Heart left ventricle (tissue), 16 donors: Measurements from ENCODE around the gene AGO4. TPM values are rescaled to one million over a fixed set of nuclear protein-coding genes. Genes with fewer than 3 reads are reported as not detected.
"Not testable (repeated sequence)": the region's sequence is repeated elsewhere in the genome, so short reads cannot be mapped to it uniquely, and the experiment has no call there.

Experiments used
- ATAC-seq, 4 donors: fragments of 200-7000 bp; cut with Tn5 transposase; one replicate each; pipeline ENCODE4 v1.9.1; 2020 to 2022; ENCODE audit warnings: moderate library complexity in 4 of 4, mild to moderate bottlenecking in 3 of 4, moderate number of reproducible peaks in 1 of 4
- DNase-seq, 5 donors: peaks; one replicate each; pipeline ENCODE4 v3.0.0-alpha.2; 2020
- H3K27ac ChIP-seq, 12 donors: fragments of 200-600 bp; sonication (generic) in 4 of 12; one replicate each; pipeline versions ENCODE4 v1.5.0 to v1.8.0; 2016 to 2022; ENCODE audit warnings: mild to moderate bottlenecking in 2 of 12
- H3K27me3 ChIP-seq, 9 donors: fragments of 200-600 bp; sonication (generic) in 2 of 9; one replicate each; pipeline versions ENCODE4 v1.5.1 to v1.8.0; 2016 to 2022; ENCODE audit warnings: mild to moderate bottlenecking in 3 of 9
- H3K36me3 ChIP-seq, 9 donors: fragments of 200-600 bp; sonication (generic) in 2 of 9; one replicate each; pipeline versions ENCODE4 v1.5.0 to v1.8.0; 2018 to 2022; ENCODE audit warnings: mild to moderate bottlenecking in 2 of 9
- H3K4me1 ChIP-seq, 12 donors: fragments of 200-600 bp; sonication (generic) in 4 of 12; one replicate each; pipeline versions ENCODE4 v1.5.0 to v1.8.0; 2016 to 2022; ENCODE audit warnings: mild to moderate bottlenecking in 3 of 12
- H3K4me3 ChIP-seq, 12 donors: fragments of 200-600 bp; sonication (generic) in 4 of 12; one replicate each; pipeline versions ENCODE4 v1.5.0 to v1.8.0; 2017 to 2022; ENCODE audit warnings: mild to moderate bottlenecking in 9 of 12, moderate library complexity in 4 of 12
- H3K9me3 ChIP-seq, 12 donors: fragments of 200-600 bp; sonication (generic) in 4 of 12; one replicate each; pipeline versions ENCODE4 v1.5.0 to v1.8.0; 2016 to 2022; ENCODE audit warnings: mild to moderate bottlenecking in 1 of 12
- CTCF ChIP-seq, 12 donors: fragments of 200-600 bp; sonication (generic) in 4 of 12; IDR thresholded peaks; one replicate each; pipeline versions ENCODE4 v1.5.0 to v1.8.0; 2018 to 2022; ENCODE audit warnings: antibody characterized with exemption in 12 of 12, mild to moderate bottlenecking in 5 of 12
- POLR2A ChIP-seq, 2 donors: fragments of 450-650 bp; IDR thresholded peaks; one replicate each; pipeline ENCODE4 v1.6.1; 2017; ENCODE audit warnings: antibody characterized with exemption in 2 of 2, mild to moderate bottlenecking in 2 of 2, moderate library complexity in 2 of 2
- WGBS, 4 donors: extraction: QIAGEN DNeasy Blood & Tissue Kit in 2 of 4; methylation state at CpG; one replicate each; pipeline versions ENCODE4 v1.1.5 to v1.1.7; 2013 to 2018; 5-methylcytosine and 5-hydroxymethylcytosine counted together
- intact Hi-C, 10 donors: fragments of 100-400 bp; cut with DNase I; formaldehyde crosslinking; loops; one replicate each; pipeline versions ENCODE4 v1.11.1 to v1.14.2; 2022
- polyA plus RNA-seq, 2 donors: library from polyadenylated mRNA; stranded (reverse); fragments of 200-250 nt; gene quantifications; one replicate each; pipeline ENCODE4 v1.2.3, GENCODE V29; 2013
- total RNA-seq, 9 donors: library from RNA; depleted of rRNA in 2 of 9; stranded (reverse); fragments of >200 nt in 2 of 9; fragmentation: NEBNext Ultra II Directional in 3 of 9; extraction: Animal tissue kit (Norgen Biotek cat#: 25700) in 3 of 9; gene quantifications; one replicate each; pipeline versions ENCODE4 v1.1.0 to v1.2.4, GENCODE V29; 2016 to 2023
- donor health status: ischemic (EF 13 %, LVEDD 7.1; RV severe dilation, severe dysfunction).
- donor health status: healthy with polysubstance abuse.
- donor health status: DM: no; HTN: yes; CAD: no.
- donor health status: DM: no; HTN: no; CAD: no.
- donor health status: ischemic (EF 25% LVEDD 6.9; RV normal size, moderate dysfunction).
- donor health status: ischemic (EF 25% LVEDD 5.7; RV mildly dilated, moderate dysfunction).
- donor health status: healthy.
- donor health status: DM: yes; HTN: yes; CAD: no.
- donor health status: ischemic (EF 35%, LVEDD 5.7; RV mildly dilated, moderate dysfunction).
- donor health status: nonischemic (EF 11% LVEDD 7.7; RV severe dilation, severe dysfunction).
- donor health status: DM: yes; HTN: yes; CAD: no.
- donor health status: PGD.
- donor health status: ischemic (EF 29% LVEDD 5.4; RV normal size, mild dysfunction).
- donor health status: nonischemic (EF 23%, LVEDD 6.1; RV moderate dilation, normal function).

The AGO4 gene
- total and polyA plus RNA-seq, 11 donors = 6.2 to 24.8 (median 15.7) TPM

DNA sequence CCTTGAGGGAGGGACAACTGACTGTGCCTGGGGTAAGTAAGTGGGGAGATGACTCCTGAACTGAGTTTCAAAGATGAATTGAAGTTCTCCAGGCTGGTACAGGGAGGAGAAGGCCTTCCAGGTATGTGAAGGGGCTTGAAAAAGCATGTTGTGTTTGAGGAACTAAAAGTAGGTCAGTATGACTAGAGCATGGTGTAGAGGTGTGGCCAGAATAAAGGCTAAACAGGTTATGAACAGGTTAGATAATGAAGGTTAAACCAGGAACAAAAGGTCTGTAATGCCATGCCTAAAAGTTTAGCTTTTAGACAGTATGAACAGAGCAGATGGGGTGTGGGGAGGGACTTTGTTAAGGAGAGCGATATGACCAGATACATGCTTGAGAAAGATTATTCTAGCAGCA is 30.7 kb upstream of the AGO4 start:
- no peak for DNase-seq
- no peak for TF ChIP-seq POLR2A (IDR thresholded peaks at IDR 0.05)
- TF ChIP-seq CTCF (IDR thresholded peaks at IDR 0.05) = no peak
- no peak overlapping the region for H3K4me3 ChIP-seq
- 93 to 96% (median 94%) methylated on average over 1 of the region's 1 CpG for WGBS, 4 donors
- no peak for ATAC-seq
- H3K4me1 ChIP-seq = peaks cover 0 to 5% (median 0%) of the 10 kb centered on the region in 12 donors
- no peaks in the 10 kb centered on the region for H3K36me3 ChIP-seq
- no peak overlapping the region for H3K27ac ChIP-seq
- no peaks in the 10 kb centered on the region for H3K27me3 ChIP-seq
- intact Hi-C loops = loop anchor here in 1 of 10 donors (10.0 kb wide), 1 partner anchor 322 kb away; no protein-coding TSS in a partner anchor
- no peaks in the 10 kb centered on the region for H3K9me3 ChIP-seq

DNA sequence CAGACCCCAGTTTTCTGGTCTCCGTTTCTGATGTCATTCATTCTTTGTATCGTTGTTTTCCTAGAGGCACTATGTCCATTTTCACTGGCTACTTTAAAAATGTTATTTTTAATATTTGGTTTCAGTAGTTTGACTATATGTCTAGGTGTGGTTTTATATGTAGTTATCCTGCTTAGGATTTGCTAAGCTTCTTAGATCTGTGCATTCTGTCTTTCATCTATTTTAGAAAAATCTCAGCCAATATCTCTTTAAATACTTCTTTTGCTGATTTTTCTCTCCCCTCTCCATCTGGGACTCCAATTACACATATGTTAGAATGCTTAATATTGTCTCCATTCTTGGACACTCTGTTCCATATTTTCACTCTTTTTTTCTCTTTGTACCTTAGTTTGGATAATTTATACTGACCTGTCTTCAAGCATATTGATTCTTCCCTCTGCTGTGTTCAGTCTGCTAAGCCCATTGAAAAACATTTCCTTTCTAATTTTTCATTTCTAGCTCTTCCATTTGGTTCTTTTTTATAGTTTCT is 24.7 kb upstream of the AGO4 start:
- DNase-seq (no peak), ATAC-seq (no peak)
- no peaks in the 10 kb centered on the region for H3K36me3 ChIP-seq
- WGBS, 4 donors = 87 to 94% (median 90%) methylated on average over 2 of the region's 2 CpGs
- no peaks in the 10 kb centered on the region for H3K9me3 ChIP-seq
- intact Hi-C loops = no loop called here
- no peak overlapping the region for H3K4me3 ChIP-seq
- no peak overlapping the region for H3K27ac ChIP-seq
- no peak for TF ChIP-seq CTCF (IDR thresholded peaks at IDR 0.05)
- TF ChIP-seq POLR2A (IDR thresholded peaks at IDR 0.05) = no peak
- no peaks in the 10 kb centered on the region for H3K27me3 ChIP-seq
- no peaks in the 10 kb centered on the region for H3K4me1 ChIP-seq

- H3K27ac ChIP-seq, DNase-seq, H3K27me3 ChIP-seq, ATAC-seq, H3K4me3 ChIP-seq, H3K36me3 ChIP-seq, H3K4me1 ChIP-seq, H3K9me3 ChIP-seq, intact Hi-C loops: not testable (repeated sequence)
- WGBS, 4 donors = 85 to 89% (median 87%) methylated on average over 8 of the region's 8 CpGs
These were observed 23.5 kb upstream of the AGO4 start for GRCh38 chr1:35784364-35784763.

DNA sequence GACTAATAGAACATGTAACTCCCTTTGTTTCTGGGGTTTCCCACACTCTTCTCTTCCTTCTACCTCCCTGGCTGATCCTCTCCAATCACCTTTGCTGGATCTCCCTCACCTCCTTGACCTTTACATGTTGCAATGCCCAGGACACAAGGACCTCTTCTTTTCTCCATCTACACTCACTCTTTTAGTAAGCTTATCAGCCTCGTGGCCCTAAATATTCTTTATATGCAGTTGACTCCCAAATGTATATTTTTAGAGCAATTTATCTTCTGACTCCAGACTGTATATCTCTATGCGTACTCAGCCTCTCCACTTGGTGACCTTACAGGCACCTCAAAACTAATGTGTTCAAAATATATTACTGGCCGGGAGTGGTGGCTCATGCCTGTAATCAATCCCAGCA is 19.7 kb upstream of the AGO4 start:
- Histone ChIP-seq H3K4me3 (no peak overlapping the region), H3K27me3 (no peaks in the 10 kb centered on the region), H3K4me1 (no peaks in the 10 kb centered on the region), H3K27ac (no peak overlapping the region), H3K9me3 (no peaks in the 10 kb centered on the region), H3K36me3 (no peaks in the 10 kb centered on the region)
- TF ChIP-seq CTCF (IDR thresholded peaks at IDR 0.05) (no peak), POLR2A (IDR thresholded peaks at IDR 0.05) (no peak)
- DNase-seq (no peak), ATAC-seq (no peak)
- WGBS, 4 donors = 34 to 57% (median 52%) methylated on average over 3 of the region's 3 CpGs
- intact Hi-C loops = no loop called here

DNA sequence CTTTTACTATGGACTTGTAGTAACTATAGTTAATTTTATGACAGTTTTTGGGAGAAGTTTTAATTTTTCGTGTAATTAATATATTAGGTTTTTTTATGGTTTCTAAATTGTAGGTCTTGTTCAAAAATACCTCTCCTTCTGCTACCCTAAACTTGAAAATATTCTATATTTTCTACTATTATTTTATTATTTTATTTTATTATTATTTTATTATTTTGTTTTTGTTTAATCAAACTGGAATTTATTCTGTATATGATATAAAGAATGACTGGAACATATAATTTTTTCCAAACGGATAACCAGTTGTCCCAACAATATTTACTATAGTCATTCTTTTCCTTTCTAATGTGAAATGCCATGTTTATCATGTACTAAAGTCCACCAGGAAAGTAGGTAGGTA is 17.1 kb upstream of the AGO4 start:
- DNase-seq (no peak), ATAC-seq (no peak)
- no peak for TF ChIP-seq CTCF (IDR thresholded peaks at IDR 0.05)
- no peak for TF ChIP-seq POLR2A (IDR thresholded peaks at IDR 0.05)
- H3K27me3 ChIP-seq = no peaks in the 10 kb centered on the region
- no peaks in the 10 kb centered on the region for H3K9me3 ChIP-seq
- no peaks in the 10 kb centered on the region for H3K4me1 ChIP-seq
- WGBS, 4 donors = 65 to 90% (median 88%) methylated on average over 2 of the region's 2 CpGs
- no peak overlapping the region for H3K27ac ChIP-seq
- no peak overlapping the region for H3K4me3 ChIP-seq
- no peaks in the 10 kb centered on the region for H3K36me3 ChIP-seq
- intact Hi-C loops = no loop called here
